GM19099 (cell line): ENCODE measurements around the gene CD40.

ENCODE experiments used
- POLR2A ChIP-seq: IDR thresholded peaks from 3 replicates; pipeline ENCODE4 v1.6.1; 2011; ENCODE audit warnings: low read depth; ENCODE audit not compliant: insufficient read length; ENCODE audit errors: extremely low read depth

The CD40 gene

GRCh38 chr20:46112430-46113112, 5.5 kb upstream of the CD40 start:
- TF ChIP-seq POLR2A: no peak

- TF ChIP-seq POLR2A: no peak
These were observed 5.0 kb upstream of the CD40 start for GRCh38 chr20:46113113-46113470.

GRCh38 chr20:46114449-46114848, 3.7 kb upstream of the CD40 start:
- no peak for TF ChIP-seq POLR2A

GRCh38 chr20:46118481-46119020, 437 bp downstream of the CD40 start:
- peak; percentile 52 for TF ChIP-seq POLR2A

- no peak for TF ChIP-seq POLR2A
These were observed 973 bp downstream of the CD40 start for GRCh38 chr20:46119028-46119546.

- no peak for TF ChIP-seq POLR2A
These were observed 1.4 kb downstream of the CD40 start for GRCh38 chr20:46119547-46119946.

GRCh38 chr20:46120136-46120535, 2.0 kb downstream of the CD40 start:
- TF ChIP-seq POLR2A: no peak

GRCh38 chr20:46121184-46121930, 3.2 kb downstream of the CD40 start:
- TF ChIP-seq POLR2A: no peak

GRCh38 chr20:46122071-46122470, 4.0 kb downstream of the CD40 start:
- no peak for TF ChIP-seq POLR2A

GRCh38 chr20:46122516-46123481, 4.7 kb downstream of the CD40 start:
- TF ChIP-seq POLR2A: peak; percentile 21

GRCh38 chr20:46123482-46124245, 5.5 kb downstream of the CD40 start:
- TF ChIP-seq POLR2A: no peak

GRCh38 chr20:46126440-46127056, 8.4 kb downstream of the CD40 start:
- TF ChIP-seq POLR2A: no peak

GRCh38 chr20:46127396-46128010, 9.4 kb downstream of the CD40 start:
- peak; percentile 19 for TF ChIP-seq POLR2A

- no peak for TF ChIP-seq POLR2A
These were observed 10.4 kb downstream of the CD40 start for GRCh38 chr20:46128310-46129151.
